H1 (cell line): Measurements from ENCODE around the gene UBN1. TPM values are rescaled to one million over a fixed set of nuclear protein-coding genes. Genes with fewer than 3 reads are reported as not detected.

ENCODE experiments used
- ATF2 ChIP-seq: IDR thresholded peaks from 2 replicates; pipeline ENCODE4 v1.6.1; 2012; ENCODE audit warnings: low read length, inconsistent platforms
- ATF3 ChIP-seq: IDR thresholded peaks from 2 replicates; pipeline ENCODE4 v1.6.1; 2011; ENCODE audit warnings: low read depth, mild to moderate bottlenecking, low read length; ENCODE audit not compliant: insufficient read depth
- BACH1 ChIP-seq: IDR thresholded peaks from 2 replicates; pipeline ENCODE4 v1.6.1; 2012; ENCODE audit warnings: low read length, improper control_type of control experiment
- CEBPB ChIP-seq: IDR thresholded peaks from 2 replicates; pipeline ENCODE4 v1.6.1; 2012; ENCODE audit warnings: low read depth, low read length
- EP300 ChIP-seq, 2 experiments: IDR thresholded peaks; 1 replicate in 1 of 2; 2 replicates in 1 of 2; pipeline ENCODE4 v1.6.1; 2011 to 2012; ENCODE audit warnings: low read depth in 2 of 2, low read length in 2 of 2, mild to moderate bottlenecking in 2 of 2, borderline replicate concordance in 1 of 2, inconsistent platforms in 1 of 2, moderate library complexity in 1 of 2
- POLR2AphosphoS5 ChIP-seq: IDR thresholded peaks from 2 replicates; pipeline ENCODE4 v1.6.1; 2011; ENCODE audit warnings: low read depth, low read length
- SRF ChIP-seq: IDR thresholded peaks from 2 replicates; pipeline ENCODE4 v1.6.1; 2011; ENCODE audit warnings: mild to moderate bottlenecking, low read depth, low read length, moderate library complexity
- SUZ12 ChIP-seq: fragments of 200-600 bp; sonication (generic); IDR thresholded peaks from 2 replicates; pipeline ENCODE4 v1.6.1; 2012; ENCODE audit warnings: mild to moderate bottlenecking, inconsistent platforms, low read length, moderate library complexity, mixed read lengths
- YY1 ChIP-seq: IDR thresholded peaks from 2 replicates; pipeline ENCODE4 v1.6.1; 2011; ENCODE audit warnings: low read depth, mild to moderate bottlenecking, low read length
- polyA plus RNA-seq, 7 experiments: library from polyadenylated mRNA; depleted of rRNA in 3 of 7; stranded (reverse) in 5 of 7; unstranded in 2 of 7; fragments of >200 nt in 5 of 7; fragments of 200-250 nt in 2 of 7; gene quantifications; 1 replicate in 5 of 7; 2 replicates in 1 of 7; 4 replicates in 1 of 7; pipeline versions ENCODE4 v1.2.1 to v1.2.3, GENCODE V29; 2011 to 2013; ENCODE audit warnings: missing spikeins in 2 of 7, mixed read lengths in 2 of 7
- total RNA-seq: library from RNA; stranded (reverse); fragmentation: NEBNext Ultra II Directional; extraction: Animal tissue kit (Norgen Biotek cat#: 25700); gene quantifications from 2 replicates; pipeline ENCODE4 v1.2.1, GENCODE V29; 2021

The UBN1 gene
- total and polyA plus RNA-seq, 2 of the 8 experiments (the other 6 are each of a cell fraction or from before 2014, with no cell fraction given), result 16.2 to 37.0 TPM

- TF ChIP-seq SRF (no peak), EP300 (IDR thresholded peaks at IDR 0.05; ENCODE audit: borderline replicate concordance in 1 of 2, low read depth in 2 of 2, low read length in 2 of 2) (no peak), YY1 (no peak), POLR2AphosphoS5 (no peak), BACH1 (no peak), ATF3 (no peak), ATF2 (no peak), CEBPB (no peak), SUZ12 (no peak)
Measured at GRCh38 chr16:4811242-4811641, 36.0 kb upstream of the UBN1 start (continued).
